CD8-positive, alpha-beta memory T cell (primary cell): Measurements from ENCODE around the gene ZNF688. TPM values are rescaled to one million over a fixed set of nuclear protein-coding genes. Genes with fewer than 3 reads are reported as not detected.

Experiments
- CTCF ChIA-PET: fragments of 350-600 bp; sonication (Branson Sonifier 250); formaldehyde crosslinking; loops from one replicate; lab custom pipeline; 2021; ENCODE audit warnings: antibody characterized with exemption; lab: Charles Lee
- POLR2A ChIA-PET: fragments of 350-600 bp; sonication (Branson Sonifier 250); formaldehyde crosslinking; loops from one replicate; lab custom pipeline; 2021; ENCODE audit warnings: antibody characterized with exemption; lab: Charles Lee
- DNase-seq, 5 donors: peaks; one replicate each; pipeline versions ENCODE4 v3.0.0 to v3.0.0-alpha.2; 2020 to 2022; ENCODE audit warnings: mixed read lengths in 1 of 5
- H3K27ac ChIP-seq: one replicate; pipeline ENCODE4 v1.7.0; 2013; ENCODE audit warnings: low read depth, mild to moderate bottlenecking, low read length, moderate library complexity
- H3K27me3 ChIP-seq: 2 replicates; pipeline ENCODE4 v1.7.0; 2013; ENCODE audit warnings: low read length, mild to moderate bottlenecking; ENCODE audit not compliant: insufficient read depth, poor library complexity, severe bottlenecking
- H3K36me3 ChIP-seq: 2 replicates; pipeline ENCODE4 v1.7.0; 2013; ENCODE audit warnings: mild to moderate bottlenecking, low read length, moderate library complexity; ENCODE audit not compliant: insufficient read depth
- H3K4me1 ChIP-seq: 2 replicates; pipeline ENCODE4 v1.7.0; 2013; ENCODE audit warnings: mild to moderate bottlenecking, low read length, moderate library complexity; ENCODE audit not compliant: insufficient read depth
- H3K4me3 ChIP-seq: 2 replicates; pipeline ENCODE4 v1.7.0; 2013; ENCODE audit warnings: mild to moderate bottlenecking, low read length
- H3K9me3 ChIP-seq: 2 replicates; pipeline ENCODE4 v1.7.0; 2013; ENCODE audit warnings: mild to moderate bottlenecking, low read length
- H3K27ac Mint-ChIP-seq, 8 donors: one replicate each; pipeline ENCODE4 v1.8.0; 2020 to 2021; ENCODE audit warnings: mixed read lengths in 8 of 8, mild to moderate bottlenecking in 6 of 8, inconsistent platforms in 3 of 8, moderate library complexity in 3 of 8
- H3K27me3 Mint-ChIP-seq, 2 donors: one replicate each; pipeline ENCODE4 v1.8.0; 2020 to 2021; ENCODE audit warnings: mixed read lengths in 2 of 2, mild to moderate bottlenecking in 1 of 2, moderate library complexity in 1 of 2
- H3K36me3 Mint-ChIP-seq, 3 donors: one replicate each; pipeline ENCODE4 v1.8.0; 2020 to 2021; ENCODE audit warnings: mixed read lengths in 3 of 3, inconsistent platforms in 1 of 3, mild to moderate bottlenecking in 1 of 3
- H3K4me1 Mint-ChIP-seq, 3 donors: one replicate each; pipeline ENCODE4 v1.8.0; 2020 to 2021; ENCODE audit warnings: mixed read lengths in 3 of 3, inconsistent platforms in 1 of 3, mild to moderate bottlenecking in 1 of 3
- H3K4me3 Mint-ChIP-seq, 7 donors: one replicate each; pipeline ENCODE4 v1.8.0; 2020 to 2021; ENCODE audit warnings: mixed read lengths in 7 of 7, mild to moderate bottlenecking in 6 of 7, moderate library complexity in 4 of 7, inconsistent platforms in 2 of 7
- H3K9me3 Mint-ChIP-seq, 5 donors: one replicate each; pipeline ENCODE4 v1.8.0; 2020 to 2022; ENCODE audit warnings: mixed read lengths in 5 of 5, mild to moderate bottlenecking in 3 of 5, moderate library complexity in 2 of 5, inconsistent platforms in 1 of 5
- polyA plus RNA-seq: library from polyadenylated mRNA; unstranded; fragments of 300-500 nt; fragmentation: Illumina TruSeq; gene quantifications from one replicate; pipeline ENCODE4 v1.2.3, GENCODE V29; 2021
- total RNA-seq, 2 experiments: library from RNA; stranded (reverse); gene quantifications; one replicate each; pipeline ENCODE4 v1.2.3, GENCODE V29; 2021

ZNF688 gene
- total and polyA plus RNA-seq, 3 experiments from 2014 or later = 9.6 to 28.5 (median 10.8) TPM

GRCh38 chr16:30561089-30561816 lies 10.3 kb downstream of the ZNF688 start:
- H3K9me3 ChIP-seq = no peaks in the 10 kb centered on the region
- peak overlapping the region; percentile 80 to 89 (median 83) for H3K4me3 Mint-ChIP-seq
- ChIA-PET CTCF (interaction anchor here (1.0 to 1.6 kb wide), 3 partner anchors 26 to 131 kb away, joined by 3 to 5 read pairs (median 4); partner anchors contain the start of gene DCTPP1), POLR2A (interaction anchor here (0.7 to 2.3 kb wide), 3 partner anchors 10 to 71 kb away, joined by 3 to 15 read pairs (median 4); partner anchors contain the start of genes ZNF688 and ZNF747)
- peaks cover 13% of the 10 kb centered on the region for H3K4me1 ChIP-seq
- H3K36me3 Mint-ChIP-seq = peaks cover 0 to 9% (median 0%) of the 10 kb centered on the region in 3 donors
- H3K9me3 Mint-ChIP-seq = no peaks in the 10 kb centered on the region
- no peak overlapping the region for H3K27ac ChIP-seq
- H3K27ac Mint-ChIP-seq = peak overlapping the region; percentile 73 to 87 (median 81)
- H3K27me3 Mint-ChIP-seq = peaks cover 0 to 2% of the 10 kb centered on the region in 2 donors
- peaks cover 20 to 38% (median 23%) of the 10 kb centered on the region in 3 donors for H3K4me1 Mint-ChIP-seq
- peak in 1 of 5 donors; percentile 7 for DNase-seq
- H3K4me3 ChIP-seq = no peak overlapping the region
- peaks cover under 1% of the 10 kb centered on the region for H3K36me3 ChIP-seq
- no peaks in the 10 kb centered on the region for H3K27me3 ChIP-seq

GRCh38 chr16:30559690-30560089 lies 11.8 kb downstream of the ZNF688 start:
- Mint-ChIP-seq H3K4me1 (peaks cover 24 to 49% (median 26%) of the 10 kb centered on the region in 3 donors), H3K27ac (peak overlapping the region in 4 of 8 donors; percentile 43 to 87 (median 68)), H3K27me3 (peaks cover 0 to 2% of the 10 kb centered on the region in 2 donors), H3K4me3 (peak overlapping the region in 6 of 7 donors; percentile 53 to 90 (median 76)), H3K9me3 (no peaks in the 10 kb centered on the region), H3K36me3 (peaks cover 0 to 22% (median 0%) of the 10 kb centered on the region in 3 donors)
- Histone ChIP-seq H3K9me3 (no peaks in the 10 kb centered on the region), H3K27ac (no peak overlapping the region), H3K4me3 (no peak overlapping the region), H3K27me3 (no peaks in the 10 kb centered on the region), H3K36me3 (peaks cover 4% of the 10 kb centered on the region), H3K4me1 (peaks cover 17% of the 10 kb centered on the region)
- CTCF ChIA-PET = interaction anchor here (1.2 to 3.2 kb wide), 3 partner anchors 25 to 43 kb away, joined by 3 to 69 read pairs (median 6); partner anchors contain the start of gene ZNF747
- POLR2A ChIA-PET = no interaction called here
- no peak for DNase-seq

- Mint-ChIP-seq H3K9me3 (no peaks in the 10 kb centered on the region), H3K27me3 (peaks cover 0 to 2% of the 10 kb centered on the region in 2 donors), H3K4me3 (peak overlapping the region; percentile 85 to 95 (median 89)), H3K27ac (peak overlapping the region; percentile 82 to 97 (median 92)), H3K4me1 (peaks cover 31 to 56% (median 33%) of the 10 kb centered on the region in 3 donors), H3K36me3 (peaks cover 0 to 30% (median 2%) of the 10 kb centered on the region in 3 donors)
- no peaks in the 10 kb centered on the region for H3K9me3 ChIP-seq
- POLR2A ChIA-PET = interaction anchor here (0.5 to 6.7 kb wide), 13 partner anchors 9 to 180 kb away, joined by 3 to 71 read pairs (median 5); partner anchors contain the start of genes DCTPP1, FBRS, PRR14 and SEPHS2
- peaks cover 20% of the 10 kb centered on the region for H3K4me1 ChIP-seq
- H3K4me3 ChIP-seq = peak overlapping the region; percentile 90
- no peaks in the 10 kb centered on the region for H3K27me3 ChIP-seq
- CTCF ChIA-PET = interaction anchor here (0.6 to 3.2 kb wide), 20 partner anchors 8 to 149 kb away, joined by 3 to 69 read pairs (median 4); partner anchors contain the start of genes DCTPP1, FBRS, ZNF688 and ZNF747
- DNase-seq = no peak
- peaks cover 9% of the 10 kb centered on the region for H3K36me3 ChIP-seq
- peak overlapping the region; percentile 93 for H3K27ac ChIP-seq
These were observed 12.6 kb downstream of the ZNF688 start for GRCh38 chr16:30558789-30559377.

GRCh38 chr16:30557957-30558788 lies 13.3 kb downstream of the ZNF688 start, which contains the start of gene ZNF764:
Gene ZNF764 (minus strand): TSS chr16:30558374. CDS start chr16:30558182, 192 bp downstream.
- Histone ChIP-seq H3K36me3 (peaks cover 15% of the 10 kb centered on the region), H3K27me3 (no peaks in the 10 kb centered on the region), H3K4me1 (peaks cover 27% of the 10 kb centered on the region), H3K9me3 (no peaks in the 10 kb centered on the region), H3K4me3 (peak within 1 kb of the TSS; percentile 90), H3K27ac (peak within 1 kb of the TSS; percentile 93)
- peak within 1 kb of the TSS; percentile 87 to 97 (median 92) for H3K27ac Mint-ChIP-seq
- peaks cover 0 to 2% of the 10 kb centered on the region in 2 donors for H3K27me3 Mint-ChIP-seq
- H3K9me3 Mint-ChIP-seq = no peaks in the 10 kb centered on the region
- CTCF ChIA-PET = interaction anchor here (0.6 to 3.2 kb wide), 21 partner anchors 9 to 149 kb away, joined by 3 to 69 read pairs (median 4); partner anchors contain the start of genes DCTPP1, FBRS, ZNF688 and ZNF747
- H3K36me3 Mint-ChIP-seq = peaks cover 0 to 37% (median 2%) of the 10 kb centered on the region in 3 donors
- POLR2A ChIA-PET = interaction anchor here (0.5 to 6.7 kb wide), 19 partner anchors 10 to 179 kb away, joined by 3 to 71 read pairs (median 4); partner anchors contain the start of genes DCTPP1, FBRS, PRR14 and SEPHS2
- peak within 1 kb of the TSS; percentile 85 to 95 (median 89) for H3K4me3 Mint-ChIP-seq
- peak; percentile 92 to 98 (median 95) for DNase-seq
- H3K4me1 Mint-ChIP-seq = peaks cover 38 to 63% (median 40%) of the 10 kb centered on the region in 3 donors

- Mint-ChIP-seq H3K9me3 (no peaks in the 10 kb centered on the region), H3K4me3 (peak overlapping the region; percentile 85 to 95 (median 89)), H3K36me3 (peaks cover 0 to 38% (median 2%) of the 10 kb centered on the region in 3 donors), H3K4me1 (peaks cover 44 to 68% (median 45%) of the 10 kb centered on the region in 3 donors), H3K27me3 (peaks cover 0 to 2% of the 10 kb centered on the region in 2 donors), H3K27ac (peak overlapping the region; percentile 87 to 97 (median 92))
- peaks cover 15% of the 10 kb centered on the region for H3K36me3 ChIP-seq
- H3K4me1 ChIP-seq = peaks cover 33% of the 10 kb centered on the region
- H3K27me3 ChIP-seq = no peaks in the 10 kb centered on the region
- no peak for DNase-seq
- peak overlapping the region; percentile 93 for H3K27ac ChIP-seq
- POLR2A ChIA-PET = interaction anchor here (0.6 to 6.7 kb wide), 11 partner anchors 12 to 140 kb away, joined by 3 to 71 read pairs (median 5); partner anchors contain the start of genes ZNF688 and ZNF747
- CTCF ChIA-PET = interaction anchor here (0.8 to 3.2 kb wide), 13 partner anchors 8 to 128 kb away, joined by 3 to 69 read pairs (median 7); partner anchors contain the start of genes DCTPP1, ZNF688 and ZNF747
- H3K9me3 ChIP-seq = no peaks in the 10 kb centered on the region
- H3K4me3 ChIP-seq = peak overlapping the region; percentile 90
These were observed 13.9 kb downstream of the ZNF688 start for GRCh38 chr16:30557707-30557956.

GRCh38 chr16:30556125-30556473 lies 15.4 kb downstream of the ZNF688 start:
- Histone ChIP-seq H3K4me3 (no peak overlapping the region), H3K4me1 (peaks cover 48% of the 10 kb centered on the region), H3K36me3 (peaks cover 15% of the 10 kb centered on the region), H3K27ac (no peak overlapping the region), H3K9me3 (no peaks in the 10 kb centered on the region), H3K27me3 (no peaks in the 10 kb centered on the region)
- POLR2A ChIA-PET = interaction anchor here (6.7 kb wide), 1 partner anchor 22 kb away, joined by 71 read pairs; the partner anchor contains the start of gene ZNF747
- Mint-ChIP-seq H3K4me3 (peak overlapping the region; percentile 50 to 95 (median 88)), H3K4me1 (peaks cover 53 to 77% (median 56%) of the 10 kb centered on the region in 3 donors), H3K36me3 (peaks cover 0 to 40% (median 2%) of the 10 kb centered on the region in 3 donors), H3K9me3 (no peaks in the 10 kb centered on the region), H3K27ac (peak overlapping the region in 5 of 8 donors; percentile 33 to 92 (median 87)), H3K27me3 (peaks cover 0 to 4% of the 10 kb centered on the region in 2 donors)
- DNase-seq = no peak
- CTCF ChIA-PET = interaction anchor here (2.8 kb wide), 1 partner anchor 15 kb away, joined by 19 read pairs; the partner anchor contains the start of gene ZNF688
